Kidney (tissue), 14 donors: ENCODE results near the gene RAD51B. TPM values are rescaled to one million over a fixed set of nuclear protein-coding genes. Genes with fewer than 3 reads are reported as not detected.

ENCODE experiments used
- DNase-seq, 5 donors: peaks; one replicate each; pipeline ENCODE4 v3.0.0-alpha.2; 2013 to 2020
- FAIRE-seq: peaks from 2 replicates; lab custom pipeline; 2012; peaks lifted over from hg19 to GRCh38; lab: Jason Lieb, UNC
- H3K27ac ChIP-seq, 2 donors: one replicate each; pipeline ENCODE4 v1.7.0; 2013; ENCODE audit warnings: low read depth in 2 of 2, low read length in 2 of 2, inconsistent platforms in 1 of 2
- H3K27me3 ChIP-seq: one replicate; pipeline ENCODE4 v1.7.1; 2013; ENCODE audit warnings: low read length, inconsistent platforms; ENCODE audit not compliant: control insufficient read depth, insufficient read depth
- H3K36me3 ChIP-seq, 3 donors: one replicate each; pipeline versions ENCODE4 v1.7.0 to v1.7.1; 2013; ENCODE audit warnings: low read length in 3 of 3, control low read depth in 1 of 3, inconsistent platforms in 1 of 3; ENCODE audit not compliant: insufficient read depth in 3 of 3, control insufficient read depth in 2 of 3
- H3K4me1 ChIP-seq, 3 donors: one replicate each; pipeline versions ENCODE4 v1.7.0 to v1.7.1; 2013; ENCODE audit warnings: low read length in 3 of 3, inconsistent platforms in 1 of 3, low read depth in 1 of 3; ENCODE audit not compliant: control insufficient read depth in 2 of 3, insufficient read depth in 2 of 3
- H3K4me3 ChIP-seq, 3 donors: one replicate each; pipeline versions ENCODE4 v1.7.0 to v1.8.1; 2013; ENCODE audit warnings: low read length in 3 of 3, control low read depth in 1 of 3, inconsistent platforms in 1 of 3
- H3K9ac ChIP-seq, 3 donors: one replicate each; pipeline versions ENCODE4 v1.7.0 to v1.7.1; 2013; ENCODE audit warnings: low read length in 3 of 3, control low read depth in 1 of 3, inconsistent platforms in 1 of 3
- H3K9me3 ChIP-seq, 3 donors: one replicate each; pipeline versions ENCODE4 v1.7.0 to v1.7.1; 2013; ENCODE audit warnings: low read length in 3 of 3, control low read depth in 1 of 3, inconsistent platforms in 1 of 3; ENCODE audit not compliant: control insufficient read depth in 2 of 3, insufficient read depth in 1 of 3
- intact Hi-C: fragments of 100-400 bp; cut with DNase I; formaldehyde crosslinking; loops from one replicate; pipeline ENCODE4 v1.11.1; 2022
- polyA plus RNA-seq: library from polyadenylated mRNA; stranded (reverse); fragments of 350-450 nt; fragmentation: Illumina TruSeq; extraction: RNeasy Lipid Tissue Mini Kit (QIAGEN cat#74804); gene quantifications from one replicate; pipeline ENCODE4 v1.2.3, GENCODE V29; 2014; ENCODE audit warnings: low read depth, low replicate concordance; ENCODE audit not compliant: insufficient read depth
- total RNA-seq: library from RNA; stranded (reverse); fragmentation: NEBNext Ultra II Directional; extraction: Animal tissue kit (Norgen Biotek cat#: 25700); gene quantifications from one replicate; pipeline ENCODE4 v1.2.1, GENCODE V29; 2021
- TF ChIP-seq, protein P1 (sequence below): IDR thresholded peaks from 3 replicates; pipeline ENCODE4 v1.5.1; 2012; ENCODE audit warnings: mild to moderate bottlenecking, moderate library complexity, borderline replicate concordance; ENCODE audit not compliant: insufficient read depth; ENCODE audit errors: extremely low read depth
- donor health status: control.
- donor health status: control.
- donor health status: control.
- donor health status: control.
- donor health status: control.
- donor health status: DM: yes; HTN: yes; CAD: no.
- donor health status: Normal renal cell carcinoma (clear cell type).

The RAD51B gene
- total and polyA plus RNA-seq, 2 donors from 2014 or later = 6.9 to 18.0 TPM

DNA sequence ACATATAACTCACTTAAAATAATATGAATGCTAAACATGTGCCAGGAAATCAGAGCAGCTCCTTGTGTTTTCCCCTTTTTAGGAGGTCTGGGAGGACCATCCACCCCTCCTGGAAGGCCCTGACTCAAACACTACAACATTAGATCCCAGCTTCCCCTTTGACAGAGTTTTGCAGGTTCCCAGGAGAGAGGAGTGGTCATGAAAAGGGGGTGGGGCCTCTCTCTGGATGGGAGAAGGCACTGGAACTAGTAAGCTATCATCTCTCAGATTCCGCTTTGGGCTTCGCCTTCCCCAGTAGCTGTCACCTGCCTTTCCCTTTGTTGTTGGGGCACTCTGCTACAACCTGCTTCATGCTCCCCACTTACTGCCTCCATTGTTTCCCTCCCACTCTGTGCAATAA lies 824.1 kb downstream of the RAD51B start:
- H3K9ac ChIP-seq = no peak overlapping the region
- no peaks in the 10 kb centered on the region for H3K36me3 ChIP-seq
- H3K4me3 ChIP-seq = no peak overlapping the region
- H3K4me1 ChIP-seq = peaks cover 0 to 7% (median 5%) of the 10 kb centered on the region in 3 donors
- H3K27ac ChIP-seq = no peak overlapping the region
- FAIRE-seq = no peak
- TF ChIP-seq, protein P1, sequence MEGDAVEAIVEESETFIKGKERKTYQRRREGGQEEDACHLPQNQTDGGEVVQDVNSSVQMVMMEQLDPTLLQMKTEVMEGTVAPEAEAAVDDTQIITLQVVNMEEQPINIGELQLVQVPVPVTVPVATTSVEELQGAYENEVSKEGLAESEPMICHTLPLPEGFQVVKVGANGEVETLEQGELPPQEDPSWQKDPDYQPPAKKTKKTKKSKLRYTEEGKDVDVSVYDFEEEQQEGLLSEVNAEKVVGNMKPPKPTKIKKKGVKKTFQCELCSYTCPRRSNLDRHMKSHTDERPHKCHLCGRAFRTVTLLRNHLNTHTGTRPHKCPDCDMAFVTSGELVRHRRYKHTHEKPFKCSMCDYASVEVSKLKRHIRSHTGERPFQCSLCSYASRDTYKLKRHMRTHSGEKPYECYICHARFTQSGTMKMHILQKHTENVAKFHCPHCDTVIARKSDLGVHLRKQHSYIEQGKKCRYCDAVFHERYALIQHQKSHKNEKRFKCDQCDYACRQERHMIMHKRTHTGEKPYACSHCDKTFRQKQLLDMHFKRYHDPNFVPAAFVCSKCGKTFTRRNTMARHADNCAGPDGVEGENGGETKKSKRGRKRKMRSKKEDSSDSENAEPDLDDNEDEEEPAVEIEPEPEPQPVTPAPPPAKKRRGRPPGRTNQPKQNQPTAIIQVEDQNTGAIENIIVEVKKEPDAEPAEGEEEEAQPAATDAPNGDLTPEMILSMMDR = no peak
- H3K9me3 ChIP-seq = peaks cover 0 to 5% (median 0%) of the 10 kb centered on the region in 3 donors
- DNase-seq = peak in 2 of 5 donors; percentile 6 to 24
- intact Hi-C loops = no loop called here
- H3K27me3 ChIP-seq = no peaks in the 10 kb centered on the region

DNA sequence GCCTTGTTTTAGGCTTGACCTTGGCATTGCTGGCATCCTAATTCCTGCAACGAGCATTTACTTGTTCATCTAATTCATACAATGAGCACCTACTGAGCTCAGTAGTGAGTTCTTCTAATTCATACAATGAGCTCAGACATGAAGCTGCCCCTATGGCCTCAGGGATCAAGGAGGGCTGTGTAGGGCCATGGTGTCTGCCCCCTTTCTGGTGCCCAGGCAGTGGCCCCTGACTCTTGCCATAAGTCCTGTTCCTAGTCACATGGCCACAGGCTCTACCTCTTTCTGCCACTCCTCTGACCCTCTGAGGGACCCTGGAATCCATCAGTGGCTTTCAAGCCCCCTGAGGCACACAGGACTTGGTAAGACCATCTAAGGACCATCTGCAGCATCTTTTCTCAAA lies 824.5 kb downstream of the RAD51B start:
- no peaks in the 10 kb centered on the region for H3K36me3 ChIP-seq
- no peak overlapping the region for H3K9ac ChIP-seq
- FAIRE-seq (no peak), DNase-seq (peak in 1 of 5 donors; percentile 3)
- no peak overlapping the region for H3K27ac ChIP-seq
- H3K4me3 ChIP-seq = no peak overlapping the region
- TF ChIP-seq, protein P1 = no peak
- intact Hi-C loops = no loop called here
- peaks cover 0 to 5% (median 0%) of the 10 kb centered on the region in 3 donors for H3K9me3 ChIP-seq
- no peaks in the 10 kb centered on the region for H3K27me3 ChIP-seq
- peaks cover 0 to 3% (median under 1%) of the 10 kb centered on the region in 3 donors for H3K4me1 ChIP-seq

DNA sequence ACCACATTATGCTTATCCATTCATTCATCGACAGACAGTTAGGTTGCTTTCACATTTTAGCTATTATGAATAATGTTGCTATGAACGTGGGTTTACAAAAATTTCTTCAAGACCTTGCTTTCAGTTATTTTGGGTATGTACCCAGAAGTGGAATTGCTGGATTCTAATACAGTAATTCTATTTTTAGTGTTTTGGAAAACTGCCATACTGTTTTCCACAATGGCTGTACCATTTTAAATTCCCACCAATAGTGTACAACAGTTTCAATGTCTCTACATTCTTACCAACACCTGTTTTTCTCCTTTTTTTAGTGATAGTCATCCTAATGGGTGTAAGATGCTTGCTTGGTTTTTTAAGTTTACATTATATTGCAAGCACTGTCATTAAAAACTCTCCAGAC lies 825.8 kb downstream of the RAD51B start:
- H3K9ac ChIP-seq = no peak overlapping the region
- H3K9me3 ChIP-seq = peaks cover 0 to 5% (median 0%) of the 10 kb centered on the region in 3 donors
- TF ChIP-seq, protein P1 = no peak
- intact Hi-C loops = no loop called here
- no peaks in the 10 kb centered on the region for H3K4me1 ChIP-seq
- DNase-seq = no peak
- FAIRE-seq = no peak
- H3K27ac ChIP-seq = no peak overlapping the region
- no peaks in the 10 kb centered on the region for H3K27me3 ChIP-seq
- no peaks in the 10 kb centered on the region for H3K36me3 ChIP-seq
- H3K4me3 ChIP-seq = no peak overlapping the region
